Measurements from ENCODE around the gene POU6F2. TPM values are rescaled to one million over a fixed set of nuclear protein-coding genes. Genes with fewer than 3 reads are reported as not detected.
"Not testable (repeated sequence)": the region's sequence is repeated elsewhere in the genome, so short reads cannot be mapped to it uniquely, and the experiment has no call there.

POU6F2 gene
- total RNA-seq, 1 donor from 2014 or later, result 3.3 TPM

GRCh38 chr7:39168403-39169098 is 190.8 kb downstream of the POU6F2 start:
- no peak for FAIRE-seq
- no peak for DNase-seq (ENCODE audit: low spot score in 2 of 2)

GRCh38 chr7:39172137-39172536 is 194.4 kb downstream of the POU6F2 start:
- no peak for DNase-seq (ENCODE audit: low spot score in 2 of 2)
- no peak for FAIRE-seq

- no peak for FAIRE-seq
- DNase-seq (ENCODE audit: low spot score in 2 of 2), result no peak
These were observed 203.7 kb downstream of the POU6F2 start for GRCh38 chr7:39181398-39181797.

- FAIRE-seq (no peak), DNase-seq (ENCODE audit: low spot score in 2 of 2) (no peak)
These were observed 206.1 kb downstream of the POU6F2 start for GRCh38 chr7:39183796-39184195.

GRCh38 chr7:39184391-39184790 is 206.7 kb downstream of the POU6F2 start:
- DNase-seq (ENCODE audit: low spot score in 2 of 2) (no peak), FAIRE-seq (no peak)

- FAIRE-seq (no peak), DNase-seq (ENCODE audit: low spot score in 2 of 2) (no peak)
These were observed 208.4 kb downstream of the POU6F2 start for GRCh38 chr7:39186131-39186530.

GRCh38 chr7:39186671-39187070 is 209.0 kb downstream of the POU6F2 start:
- no peak for DNase-seq (ENCODE audit: low spot score in 2 of 2)
- no peak for FAIRE-seq

- FAIRE-seq (no peak), DNase-seq (ENCODE audit: low spot score in 2 of 2) (no peak)
These were observed 209.4 kb downstream of the POU6F2 start for GRCh38 chr7:39187130-39187529.

- no peak for DNase-seq (ENCODE audit: low spot score in 2 of 2)
- FAIRE-seq, result no peak
These were observed 214.8 kb downstream of the POU6F2 start for GRCh38 chr7:39192476-39192875.

- FAIRE-seq; DNase-seq (ENCODE audit: low spot score in 2 of 2): not testable (repeated sequence)
These were observed 216.7 kb downstream of the POU6F2 start for GRCh38 chr7:39194388-39194787.

- DNase-seq (ENCODE audit: low spot score in 2 of 2) (no peak), FAIRE-seq (no peak)
These were observed 218.3 kb downstream of the POU6F2 start for GRCh38 chr7:39195967-39196366.

- DNase-seq (ENCODE audit: low spot score in 2 of 2) (no peak), FAIRE-seq (no peak)
These were observed 220.1 kb downstream of the POU6F2 start for GRCh38 chr7:39197831-39198230.

GRCh38 chr7:39198556-39198955 is 220.8 kb downstream of the POU6F2 start:
- DNase-seq (ENCODE audit: low spot score in 2 of 2) (no peak), FAIRE-seq (no peak)

GRCh38 chr7:39199006-39199405 is 221.3 kb downstream of the POU6F2 start:
- FAIRE-seq (no peak), DNase-seq (ENCODE audit: low spot score in 2 of 2) (no peak)

- FAIRE-seq, result no peak
These were observed 222.2 kb downstream of the POU6F2 start for GRCh38 chr7:39199951-39200350.

GRCh38 chr7:39202041-39202440 is 224.3 kb downstream of the POU6F2 start:
- DNase-seq (ENCODE audit: low spot score in 2 of 2) (no peak), FAIRE-seq (no peak)

More at GRCh38 chr7:39199951-39200350, 222.2 kb downstream of the POU6F2 start:
- no peak for DNase-seq (ENCODE audit: low spot score in 2 of 2)

- FAIRE-seq (no peak), DNase-seq (ENCODE audit: low spot score in 2 of 2) (no peak)
These were observed 232.7 kb downstream of the POU6F2 start for GRCh38 chr7:39210362-39210761.

GRCh38 chr7:39211581-39211980 is 233.9 kb downstream of the POU6F2 start:
- DNase-seq (ENCODE audit: low spot score in 2 of 2), result no peak
- no peak for FAIRE-seq

- no peak for FAIRE-seq
- no peak for DNase-seq (ENCODE audit: low spot score in 2 of 2)
These were observed 235.2 kb downstream of the POU6F2 start for GRCh38 chr7:39212876-39213275.

GRCh38 chr7:39217783-39218182 is 240.1 kb downstream of the POU6F2 start:
- no peak for DNase-seq (ENCODE audit: low spot score in 2 of 2)
- FAIRE-seq, result no peak

GRCh38 chr7:39219869-39220268 is 242.2 kb downstream of the POU6F2 start:
- FAIRE-seq, result no peak
- DNase-seq (ENCODE audit: low spot score in 2 of 2), result no peak

- FAIRE-seq, result no peak
- DNase-seq (ENCODE audit: low spot score in 2 of 2), result no peak
These were observed 244.2 kb downstream of the POU6F2 start for GRCh38 chr7:39221901-39222300.

GRCh38 chr7:39228946-39229345 is 251.2 kb downstream of the POU6F2 start:
- FAIRE-seq (no peak), DNase-seq (ENCODE audit: low spot score in 2 of 2) (no peak)
